Kidney tubule cell (primary cell): ENCODE data around the gene CHGA.

Source experiments
- DNase-seq: peaks from one replicate; pipeline ENCODE4 v3.0.0-alpha.2; 2018; ENCODE audit warnings: low spot score

Gene CHGA

GRCh38 chr14:92922883-92923743 is at the start of gene CHGA:
Gene CHGA (plus strand): TSS chr14:92923150. CDS start chr14:92923360, 210 bp downstream.
- peak; percentile 26 for DNase-seq

- no peak for DNase-seq
These were observed 47.8 kb upstream of the CHGA start for GRCh38 chr14:92874962-92875661.

GRCh38 chr14:92877757-92878431 is 45.1 kb upstream of the CHGA start:
- no peak for DNase-seq

GRCh38 chr14:92880351-92880750 is 42.6 kb upstream of the CHGA start:
- no peak for DNase-seq

GRCh38 chr14:92880851-92881250 is 42.1 kb upstream of the CHGA start:
- no peak for DNase-seq

GRCh38 chr14:92883066-92883465 is 39.9 kb upstream of the CHGA start:
- no peak for DNase-seq

GRCh38 chr14:92884410-92884809 is 38.5 kb upstream of the CHGA start:
- DNase-seq = no peak

GRCh38 chr14:92885279-92886061 is 37.5 kb upstream of the CHGA start:
- DNase-seq = no peak

- no peak for DNase-seq
These were observed 36.6 kb upstream of the CHGA start for GRCh38 chr14:92886337-92886736.

- no peak for DNase-seq
These were observed 35.8 kb upstream of the CHGA start for GRCh38 chr14:92887157-92887556.

- DNase-seq = no peak
These were observed 34.1 kb upstream of the CHGA start for GRCh38 chr14:92888896-92889295.

- peak; percentile 11 for DNase-seq
These were observed 31.9 kb upstream of the CHGA start for GRCh38 chr14:92890830-92891588.

- DNase-seq = no peak
These were observed 30.4 kb upstream of the CHGA start for GRCh38 chr14:92892589-92892988.

- DNase-seq = no peak
These were observed 27.5 kb upstream of the CHGA start for GRCh38 chr14:92895352-92895878.

GRCh38 chr14:92897922-92898565 is 24.9 kb upstream of the CHGA start:
- DNase-seq = no peak

- DNase-seq = no peak
These were observed 24.3 kb upstream of the CHGA start for GRCh38 chr14:92898566-92899131.

- DNase-seq = peak; percentile 35
These were observed 22.3 kb upstream of the CHGA start for GRCh38 chr14:92900660-92901059.

GRCh38 chr14:92902191-92902590 is 20.8 kb upstream of the CHGA start:
- DNase-seq = no peak

GRCh38 chr14:92902726-92903125 is 20.2 kb upstream of the CHGA start:
- DNase-seq = no peak

- DNase-seq = no peak
These were observed 19.6 kb upstream of the CHGA start for GRCh38 chr14:92903359-92903758.
